Stomach smooth muscle (tissue), 2 donors: ENCODE measurements around the gene RAD23B.

Experiments used
- H3K27ac ChIP-seq: one replicate; pipeline ENCODE4 v1.7.0; 2013; ENCODE audit warnings: mild to moderate bottlenecking, low read length, inconsistent platforms
- H3K27me3 ChIP-seq, 2 donors: one replicate each; pipeline ENCODE4 v1.7.0; 2013; ENCODE audit warnings: low read length in 2 of 2; ENCODE audit not compliant: insufficient read depth in 2 of 2, control insufficient read depth in 1 of 2
- H3K36me3 ChIP-seq, 2 donors: one replicate each; pipeline ENCODE4 v1.7.0; 2013; ENCODE audit warnings: low read length in 2 of 2; ENCODE audit not compliant: control insufficient read depth in 2 of 2, insufficient read depth in 2 of 2
- H3K4me1 ChIP-seq: one replicate; pipeline ENCODE4 v1.7.0; 2013; ENCODE audit warnings: low read length; ENCODE audit not compliant: control insufficient read depth, insufficient read depth
- H3K4me3 ChIP-seq, 2 donors: one replicate each; pipeline ENCODE4 v1.7.0; 2013; ENCODE audit warnings: low read length in 2 of 2
- H3K9ac ChIP-seq, 2 donors: one replicate each; pipeline ENCODE4 v1.7.0; 2013; ENCODE audit warnings: low read length in 2 of 2, mild to moderate bottlenecking in 1 of 2
- H3K9me3 ChIP-seq, 2 donors: one replicate each; pipeline ENCODE4 v1.7.0; 2013; ENCODE audit warnings: low read length in 2 of 2; ENCODE audit not compliant: control insufficient read depth in 2 of 2
- donor health status: healthy.
- donor health status: Pancreatic carcinoma.

Gene RAD23B

DNA sequence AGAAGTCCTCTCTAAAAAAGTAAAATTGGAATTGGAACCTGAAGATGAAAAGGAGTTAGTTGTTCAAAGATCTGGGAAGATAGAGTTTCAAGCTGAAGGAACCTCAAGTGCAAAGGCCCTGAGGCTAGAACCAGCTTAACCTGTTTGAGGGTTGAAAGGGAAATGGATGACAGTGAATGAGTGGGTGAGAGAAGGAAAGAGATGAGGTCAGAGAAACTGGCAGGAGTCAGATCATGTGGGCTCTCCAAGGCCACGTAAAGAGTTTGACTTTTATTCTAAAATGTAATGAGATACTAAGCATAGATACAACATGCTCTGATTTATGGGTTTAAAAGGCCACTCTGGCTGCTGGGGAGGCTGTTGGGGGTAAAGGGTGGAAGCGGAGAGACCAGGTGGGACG, 2.5 kb upstream of the RAD23B start:
- H3K4me3 ChIP-seq, result no peak overlapping the region
- H3K27me3 ChIP-seq, result no peaks in the 10 kb centered on the region
- no peaks in the 10 kb centered on the region for H3K9me3 ChIP-seq
- no peak overlapping the region for H3K27ac ChIP-seq
- no peak overlapping the region for H3K9ac ChIP-seq
- peaks cover 7% of the 10 kb centered on the region for H3K4me1 ChIP-seq
- H3K36me3 ChIP-seq, result no peaks in the 10 kb centered on the region

GRCh38 chr9:107281184-107281583, 1.9 kb upstream of the RAD23B start:
- Histone ChIP-seq H3K9ac (no peak overlapping the region), H3K27ac (no peak overlapping the region), H3K4me1 (peaks cover 10% of the 10 kb centered on the region), H3K36me3 (no peaks in the 10 kb centered on the region), H3K9me3 (no peaks in the 10 kb centered on the region), H3K27me3 (no peaks in the 10 kb centered on the region), H3K4me3 (no peak overlapping the region)

- Histone ChIP-seq H3K36me3 (no peaks in the 10 kb centered on the region), H3K27me3 (no peaks in the 10 kb centered on the region), H3K4me1 (peaks cover 13% of the 10 kb centered on the region), H3K9ac (peak overlapping the region; percentile 89 to 90), H3K27ac (peak overlapping the region; percentile 76), H3K9me3 (no peaks in the 10 kb centered on the region), H3K4me3 (peak overlapping the region; percentile 84 to 91)
Observed at GRCh38 chr9:107281922-107282667, 984 bp upstream of the RAD23B start.

DNA sequence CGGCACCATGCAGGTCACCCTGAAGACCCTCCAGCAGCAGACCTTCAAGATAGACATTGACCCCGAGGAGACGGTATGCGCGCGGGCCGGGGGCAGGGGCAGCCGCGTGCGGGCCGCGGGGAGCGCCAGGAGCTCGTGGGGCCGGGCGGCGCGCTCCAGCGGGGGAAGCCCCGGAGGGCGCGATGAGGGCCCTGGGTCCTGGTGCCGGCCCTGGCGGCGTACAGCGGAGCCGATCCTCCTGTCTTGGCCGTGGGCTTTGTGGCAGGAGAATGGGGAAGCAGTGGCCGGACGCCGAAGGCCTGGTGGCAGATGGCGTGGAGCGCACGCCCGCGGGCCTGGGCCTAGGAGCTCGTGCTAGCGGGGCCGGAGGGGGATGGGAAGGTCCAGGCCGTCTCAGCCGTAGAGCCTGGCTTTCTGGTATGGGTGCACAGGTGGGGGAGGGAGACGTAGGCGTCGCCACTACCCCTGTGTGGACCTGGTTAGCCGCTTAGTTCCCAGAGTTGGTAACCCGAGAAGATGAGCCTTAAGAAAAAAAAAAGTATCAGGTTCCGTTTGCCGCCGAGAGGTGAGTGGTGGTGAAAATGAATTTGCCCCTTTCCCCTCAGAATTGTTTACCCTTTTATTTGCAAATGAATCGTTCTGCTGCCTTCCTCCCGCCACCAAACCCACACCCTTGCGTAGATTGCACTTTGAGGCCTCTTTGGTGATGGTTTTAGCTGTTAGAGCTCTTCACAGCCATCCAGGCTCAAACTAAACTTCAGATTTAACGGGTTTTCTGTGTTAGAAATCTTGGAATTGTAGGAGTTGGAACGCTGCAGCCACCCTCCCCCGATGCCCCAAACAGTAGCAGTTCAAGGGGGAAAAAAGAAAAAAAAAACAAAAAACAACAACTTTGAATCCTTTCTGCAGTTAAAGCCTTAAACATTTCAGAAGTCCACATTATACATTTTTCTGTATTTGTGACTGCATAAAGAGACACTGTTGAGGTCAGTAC, 841 bp downstream of the RAD23B start:
- Histone ChIP-seq H3K27me3 (no peaks in the 10 kb centered on the region), H3K9ac (peak overlapping the region; percentile 90 to 92), H3K36me3 (no peaks in the 10 kb centered on the region), H3K27ac (peak overlapping the region; percentile 93), H3K4me3 (peak overlapping the region; percentile 60 to 91), H3K9me3 (no peaks in the 10 kb centered on the region), H3K4me1 (peaks cover 13% of the 10 kb centered on the region)

GRCh38 chr9:107284636-107285035, 1.6 kb downstream of the RAD23B start:
- Histone ChIP-seq H3K4me3 (peak overlapping the region; percentile 60 to 91), H3K9ac (peak overlapping the region; percentile 90 to 92), H3K36me3 (no peaks in the 10 kb centered on the region), H3K4me1 (peaks cover 13% of the 10 kb centered on the region), H3K27ac (no peak overlapping the region), H3K27me3 (no peaks in the 10 kb centered on the region), H3K9me3 (no peaks in the 10 kb centered on the region)

DNA sequence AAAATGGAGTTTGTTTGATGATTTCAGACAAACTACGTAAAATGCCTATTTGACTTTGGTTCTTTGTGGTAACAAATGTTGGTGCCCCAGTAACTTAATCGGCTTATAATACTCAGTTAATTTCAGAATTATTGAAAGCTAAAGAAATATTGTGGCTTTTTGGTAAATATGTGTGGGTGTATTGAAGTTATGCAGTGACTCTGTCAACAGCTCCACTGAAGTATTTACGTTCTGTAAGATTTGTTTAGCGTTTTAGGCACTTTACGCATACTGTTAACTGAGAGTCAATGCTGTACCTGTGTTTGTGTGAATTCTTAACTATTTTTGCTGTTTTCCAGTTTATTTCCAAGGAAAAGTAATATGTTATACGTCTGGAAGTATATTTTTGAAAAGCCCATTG, 2.2 kb downstream of the RAD23B start:
- H3K9me3 ChIP-seq, result no peaks in the 10 kb centered on the region
- H3K36me3 ChIP-seq, result no peaks in the 10 kb centered on the region
- H3K9ac ChIP-seq, result peak overlapping the region; percentile 21 to 92
- H3K4me3 ChIP-seq, result peak overlapping the region; percentile 60 to 91
- peaks cover 13% of the 10 kb centered on the region for H3K4me1 ChIP-seq
- no peaks in the 10 kb centered on the region for H3K27me3 ChIP-seq
- no peak overlapping the region for H3K27ac ChIP-seq

- H3K4me3 ChIP-seq, result peak overlapping the region; percentile 60 to 91
- H3K9me3 ChIP-seq, result no peaks in the 10 kb centered on the region
- peak overlapping the region in 1 of 2 donors; percentile 92 for H3K9ac ChIP-seq
- no peaks in the 10 kb centered on the region for H3K36me3 ChIP-seq
- H3K27me3 ChIP-seq, result no peaks in the 10 kb centered on the region
- H3K27ac ChIP-seq, result no peak overlapping the region
- peaks cover 13% of the 10 kb centered on the region for H3K4me1 ChIP-seq
Observed at GRCh38 chr9:107286057-107286456, 3.0 kb downstream of the RAD23B start.

GRCh38 chr9:107288701-107289100, 5.6 kb downstream of the RAD23B start:
- H3K9ac ChIP-seq, result no peak overlapping the region
- no peaks in the 10 kb centered on the region for H3K9me3 ChIP-seq
- H3K4me1 ChIP-seq, result peaks cover 6% of the 10 kb centered on the region
- no peak overlapping the region for H3K27ac ChIP-seq
- H3K4me3 ChIP-seq, result no peak overlapping the region
- H3K27me3 ChIP-seq, result no peaks in the 10 kb centered on the region
- H3K36me3 ChIP-seq, result no peaks in the 10 kb centered on the region

- H3K27ac ChIP-seq, result no peak overlapping the region
- H3K27me3 ChIP-seq, result no peaks in the 10 kb centered on the region
- H3K4me1 ChIP-seq, result peaks cover 6% of the 10 kb centered on the region
- H3K9ac ChIP-seq, result no peak overlapping the region
- no peak overlapping the region for H3K4me3 ChIP-seq
- no peaks in the 10 kb centered on the region for H3K36me3 ChIP-seq
- H3K9me3 ChIP-seq, result no peaks in the 10 kb centered on the region
Observed at GRCh38 chr9:107290619-107291018, 7.5 kb downstream of the RAD23B start.

GRCh38 chr9:107292821-107293542, 9.9 kb downstream of the RAD23B start:
- Histone ChIP-seq H3K27ac (no peak overlapping the region), H3K4me3 (no peak overlapping the region), H3K4me1 (no peaks in the 10 kb centered on the region), H3K27me3 (no peaks in the 10 kb centered on the region), H3K9me3 (no peaks in the 10 kb centered on the region), H3K9ac (no peak overlapping the region), H3K36me3 (no peaks in the 10 kb centered on the region)
